Cardiac muscle cell (in vitro differentiated cells and primary cell): Measurements from ENCODE around the gene SLC25A22. TPM values are rescaled to one million over a fixed set of nuclear protein-coding genes. Genes with fewer than 3 reads are reported as not detected.

Source experiments
- DNase-seq, 2 donors: peaks; one replicate each; pipeline versions ENCODE4 v3.0.0 to v3.0.0-alpha.2; 2010 to 2017; ENCODE audit warnings: low read depth in 1 of 2, low spot score in 1 of 2
- H3K27ac ChIP-seq: fragments of 200-600 bp; sonication (generic); 2 replicates; pipeline ENCODE4 v1.5.1; 2016
- H3K27me3 ChIP-seq: fragments of 200-600 bp; sonication (generic); 2 replicates; pipeline ENCODE4 v1.6.0; 2016; ENCODE audit warnings: control low read depth
- H3K36me3 ChIP-seq: fragments of 200-600 bp; sonication (generic); 2 replicates; pipeline ENCODE4 v1.5.1; 2016; ENCODE audit warnings: control low read depth
- H3K4me1 ChIP-seq: fragments of 200-600 bp; sonication (generic); 2 replicates; pipeline ENCODE4 v1.8.1; 2017; ENCODE audit warnings: low read depth, mild to moderate bottlenecking, mixed run types
- H3K4me3 ChIP-seq: fragments of 200-600 bp; sonication (generic); 2 replicates; pipeline ENCODE4 v1.5.1; 2016; ENCODE audit warnings: mild to moderate bottlenecking
- H3K9me3 ChIP-seq: fragments of 200-600 bp; sonication (generic); 2 replicates; pipeline ENCODE4 v1.5.1; 2017; ENCODE audit warnings: low read depth, mild to moderate bottlenecking, control low read depth
- CTCF ChIP-seq: IDR thresholded peaks from 2 replicates; pipeline ENCODE4 v1.5.1; 2012; ENCODE audit warnings: low read depth, mild to moderate bottlenecking, low read length
- polyA plus RNA-seq: library from polyadenylated mRNA; unstranded; fragments of >200 nt; fragmentation: Nextera tagmentation; extraction: Ambion mirVana; gene quantifications from 2 replicates; pipeline ENCODE4 v1.2.1, GENCODE V29; 2016
- total RNA-seq: library from RNA; depleted of rRNA; stranded (reverse); fragments of >200 nt; gene quantifications from 2 replicates; pipeline ENCODE4 v1.2.3, GENCODE V29; 2016

SLC25A22 gene
- total and polyA plus RNA-seq, 2 experiments from 2014 or later, result 17.6 to 21.2 TPM

- Histone ChIP-seq H3K27me3 (peaks cover 29% of the 10 kb centered on the region), H3K4me3 (no peak overlapping the region)
These were observed 30.6 kb upstream of the SLC25A22 start for GRCh38 chr11:828506-829175.

GRCh38 chr11:827897-828192, 29.8 kb upstream of the SLC25A22 start, which contains the start of gene CRACR2B:
CRACR2B (plus strand) TSS chr11:827919; CDS start chr11:828608, 689 bp downstream.
- Histone ChIP-seq H3K36me3 (peaks cover 7% of the 10 kb centered on the region), H3K9me3 (no peaks in the 10 kb centered on the region), H3K4me3 (peak within 1 kb of the TSS; percentile 27), H3K4me1 (peaks cover 30% of the 10 kb centered on the region), H3K27me3 (peaks cover 29% of the 10 kb centered on the region), H3K27ac (peak within 1 kb of the TSS; percentile 27)
- DNase-seq, result no peak
- no peak for TF ChIP-seq CTCF

More at GRCh38 chr11:828506-829175, 30.6 kb upstream of the SLC25A22 start:
- Histone ChIP-seq H3K27ac (no peak overlapping the region), H3K36me3 (peaks cover 7% of the 10 kb centered on the region), H3K4me1 (peaks cover 30% of the 10 kb centered on the region), H3K9me3 (no peaks in the 10 kb centered on the region)
- DNase-seq, result no peak
- no peak for TF ChIP-seq CTCF

GRCh38 chr11:827146-827896, 29.2 kb upstream of the SLC25A22 start:
- Histone ChIP-seq H3K27me3 (peaks cover 29% of the 10 kb centered on the region), H3K27ac (peak overlapping the region; percentile 27), H3K4me1 (peaks cover 30% of the 10 kb centered on the region), H3K36me3 (peaks cover 7% of the 10 kb centered on the region), H3K4me3 (peak overlapping the region; percentile 27), H3K9me3 (no peaks in the 10 kb centered on the region)
- TF ChIP-seq CTCF, result no peak
- DNase-seq, result peak in 1 of 2 donors; percentile 67

- Histone ChIP-seq H3K36me3 (peaks cover 7% of the 10 kb centered on the region), H3K9me3 (no peaks in the 10 kb centered on the region), H3K27ac (peak overlapping the region; percentile 27), H3K4me1 (peaks cover 30% of the 10 kb centered on the region), H3K4me3 (peak overlapping the region; percentile 27), H3K27me3 (peaks cover 29% of the 10 kb centered on the region)
- TF ChIP-seq CTCF, result no peak
- no peak for DNase-seq
These were observed 28.7 kb upstream of the SLC25A22 start for GRCh38 chr11:826836-827145.

GRCh38 chr11:826227-826621, 28.1 kb upstream of the SLC25A22 start:
- Histone ChIP-seq H3K27me3 (peaks cover 24% of the 10 kb centered on the region), H3K4me1 (peaks cover 28% of the 10 kb centered on the region), H3K36me3 (peaks cover 7% of the 10 kb centered on the region), H3K4me3 (peak overlapping the region; percentile 27), H3K27ac (no peak overlapping the region), H3K9me3 (no peaks in the 10 kb centered on the region)
- TF ChIP-seq CTCF, result no peak
- no peak for DNase-seq
